ENCODE data around the gene NPIPB6.

NPIPB6 gene

GRCh38 chr16:28324235-28324886, 38.9 kb downstream of the NPIPB6 start:
- no peak overlapping the region for H3K27ac ChIP-seq (ENCODE audit: low read depth, low read length)
- no peak overlapping the region for H3K4me3 ChIP-seq (ENCODE audit: low read depth in 1 of 5, low read length in 5 of 5)
- no peaks in the 10 kb centered on the region for H3K36me3 ChIP-seq (ENCODE audit: control insufficient read depth in 5 of 5, insufficient read depth in 5 of 5, low read length in 5 of 5)
- no peaks in the 10 kb centered on the region for H3K4me1 ChIP-seq (ENCODE audit: control insufficient read depth in 5 of 5, insufficient read depth in 5 of 5, low read length in 5 of 5)
- peaks cover 0 to 2% (median 0%) of the 10 kb centered on the region in 5 donors for H3K27me3 ChIP-seq (ENCODE audit: control insufficient read depth in 5 of 5, insufficient read depth in 4 of 5, low read length in 5 of 5)
- H3K9me3 ChIP-seq (ENCODE audit: control insufficient read depth in 5 of 5, low read length in 5 of 5) = no peaks in the 10 kb centered on the region
- no peak overlapping the region for H3K9ac ChIP-seq (ENCODE audit: low read length in 5 of 5)

GRCh38 chr16:28321700-28322411, 41.5 kb downstream of the NPIPB6 start:
- Histone ChIP-seq H3K4me3 (ENCODE audit: low read depth in 1 of 5, low read length in 5 of 5) (no peak overlapping the region), H3K27me3 (ENCODE audit: control insufficient read depth in 5 of 5, insufficient read depth in 4 of 5, low read length in 5 of 5) (peaks cover 2 to 9% (median 5%) of the 10 kb centered on the region in 5 donors), H3K9ac (ENCODE audit: low read length in 5 of 5) (no peak overlapping the region), H3K36me3 (ENCODE audit: control insufficient read depth in 5 of 5, insufficient read depth in 5 of 5, low read length in 5 of 5) (no peaks in the 10 kb centered on the region), H3K9me3 (ENCODE audit: control insufficient read depth in 5 of 5, low read length in 5 of 5) (no peaks in the 10 kb centered on the region), H3K27ac (ENCODE audit: low read depth, low read length) (no peak overlapping the region), H3K4me1 (ENCODE audit: control insufficient read depth in 5 of 5, insufficient read depth in 5 of 5, low read length in 5 of 5) (peaks cover 0 to 2% (median 0%) of the 10 kb centered on the region in 5 donors)

DNA sequence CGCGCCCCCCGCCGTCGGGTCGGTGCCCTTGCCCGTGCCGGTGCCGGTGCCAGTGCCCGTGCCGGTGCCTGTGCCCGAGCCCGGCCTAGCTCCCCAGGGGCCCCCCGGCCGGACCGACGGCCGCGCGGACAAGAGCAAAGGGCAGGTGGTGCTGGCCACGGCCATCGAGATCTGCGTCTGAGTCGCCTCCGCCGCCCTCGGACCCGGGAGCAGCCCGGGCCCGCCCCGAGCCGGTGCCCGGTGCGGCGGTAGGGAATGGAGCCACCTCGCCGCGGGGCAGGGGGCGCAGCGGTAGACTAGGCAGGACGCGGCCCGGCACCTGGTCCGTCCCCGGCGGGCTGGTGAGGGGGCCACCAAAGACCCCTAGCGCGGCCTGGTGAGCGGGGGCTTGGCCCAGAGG, 42.6 kb downstream of the NPIPB6 start:
- no peak overlapping the region for H3K4me3 ChIP-seq (ENCODE audit: low read depth in 1 of 5, low read length in 5 of 5)
- H3K9ac ChIP-seq (ENCODE audit: low read length in 5 of 5) = no peak overlapping the region
- peaks cover 0 to 3% (median 0%) of the 10 kb centered on the region in 5 donors for H3K4me1 ChIP-seq (ENCODE audit: control insufficient read depth in 5 of 5, insufficient read depth in 5 of 5, low read length in 5 of 5)
- no peak overlapping the region for H3K27ac ChIP-seq (ENCODE audit: low read depth, low read length)
- H3K27me3 ChIP-seq (ENCODE audit: control insufficient read depth in 5 of 5, insufficient read depth in 4 of 5, low read length in 5 of 5) = peaks cover 5 to 9% (median 7%) of the 10 kb centered on the region in 5 donors
- H3K36me3 ChIP-seq (ENCODE audit: control insufficient read depth in 5 of 5, insufficient read depth in 5 of 5, low read length in 5 of 5) = no peaks in the 10 kb centered on the region
- no peaks in the 10 kb centered on the region for H3K9me3 ChIP-seq (ENCODE audit: control insufficient read depth in 5 of 5, low read length in 5 of 5)

- peaks cover 5 to 9% (median 7%) of the 10 kb centered on the region in 5 donors for H3K27me3 ChIP-seq (ENCODE audit: control insufficient read depth in 5 of 5, insufficient read depth in 4 of 5, low read length in 5 of 5)
- H3K36me3 ChIP-seq (ENCODE audit: control insufficient read depth in 5 of 5, insufficient read depth in 5 of 5, low read length in 5 of 5) = no peaks in the 10 kb centered on the region
- H3K4me3 ChIP-seq (ENCODE audit: low read depth in 1 of 5, low read length in 5 of 5) = no peak overlapping the region
- peaks cover 0 to 3% (median 0%) of the 10 kb centered on the region in 5 donors for H3K4me1 ChIP-seq (ENCODE audit: control insufficient read depth in 5 of 5, insufficient read depth in 5 of 5, low read length in 5 of 5)
- no peak overlapping the region for H3K9ac ChIP-seq (ENCODE audit: low read length in 5 of 5)
- no peaks in the 10 kb centered on the region for H3K9me3 ChIP-seq (ENCODE audit: control insufficient read depth in 5 of 5, low read length in 5 of 5)
- no peak overlapping the region for H3K27ac ChIP-seq (ENCODE audit: low read depth, low read length)
Observed at GRCh38 chr16:28320023-28320561, 43.2 kb downstream of the NPIPB6 start.

- Histone ChIP-seq H3K27ac (ENCODE audit: low read depth, low read length) (no peak overlapping the region), H3K36me3 (ENCODE audit: control insufficient read depth in 5 of 5, insufficient read depth in 5 of 5, low read length in 5 of 5) (no peaks in the 10 kb centered on the region), H3K27me3 (ENCODE audit: control insufficient read depth in 5 of 5, insufficient read depth in 4 of 5, low read length in 5 of 5) (peaks cover 5 to 9% (median 7%) of the 10 kb centered on the region in 5 donors), H3K9me3 (ENCODE audit: control insufficient read depth in 5 of 5, low read length in 5 of 5) (no peaks in the 10 kb centered on the region), H3K4me1 (ENCODE audit: control insufficient read depth in 5 of 5, insufficient read depth in 5 of 5, low read length in 5 of 5) (peaks cover 0 to 3% (median 0%) of the 10 kb centered on the region in 5 donors), H3K4me3 (ENCODE audit: low read depth in 1 of 5, low read length in 5 of 5) (no peak overlapping the region), H3K9ac (ENCODE audit: low read length in 5 of 5) (no peak overlapping the region)
Observed at GRCh38 chr16:28319476-28320022, 43.8 kb downstream of the NPIPB6 start.

DNA sequence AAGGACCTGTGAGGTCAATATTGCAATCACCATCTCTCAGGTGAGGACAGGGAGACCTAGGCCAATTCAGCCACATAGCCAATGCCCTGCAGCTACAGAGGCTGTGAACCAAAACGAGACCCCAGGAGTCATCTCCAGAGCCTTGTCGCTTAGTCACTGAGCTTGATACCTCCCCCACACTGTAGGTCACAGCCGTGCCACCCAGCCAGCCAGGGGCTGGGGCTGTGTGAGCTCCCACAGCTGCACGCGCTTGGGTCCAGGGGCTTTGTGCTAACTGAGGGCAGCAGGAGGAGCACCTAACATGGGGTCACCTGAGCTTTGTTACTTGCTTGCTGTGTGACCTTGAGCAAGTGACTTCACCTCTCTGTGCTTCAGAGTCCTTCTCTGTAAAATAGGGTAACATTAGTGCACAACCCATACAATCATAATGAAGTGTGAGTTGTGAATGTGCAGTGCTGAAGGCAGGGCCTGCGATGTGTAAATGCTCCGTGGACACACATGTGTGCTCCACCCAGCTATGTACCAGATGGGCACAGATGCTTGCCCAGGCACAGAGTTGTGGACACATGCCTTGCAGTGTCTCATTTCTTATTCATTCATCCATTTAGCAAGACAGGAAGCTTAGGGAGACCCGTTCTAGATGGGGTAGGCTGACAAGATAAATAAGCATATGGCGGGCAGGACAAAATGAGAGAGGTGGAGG, 45.1 kb downstream of the NPIPB6 start:
- no peaks in the 10 kb centered on the region for H3K9me3 ChIP-seq (ENCODE audit: control insufficient read depth in 5 of 5, low read length in 5 of 5)
- no peaks in the 10 kb centered on the region for H3K36me3 ChIP-seq (ENCODE audit: control insufficient read depth in 5 of 5, insufficient read depth in 5 of 5, low read length in 5 of 5)
- H3K4me3 ChIP-seq (ENCODE audit: low read depth in 1 of 5, low read length in 5 of 5) = no peak overlapping the region
- peaks cover 5 to 10% (median 8%) of the 10 kb centered on the region in 5 donors for H3K27me3 ChIP-seq (ENCODE audit: control insufficient read depth in 5 of 5, insufficient read depth in 4 of 5, low read length in 5 of 5)
- H3K9ac ChIP-seq (ENCODE audit: low read length in 5 of 5) = no peak overlapping the region
- H3K27ac ChIP-seq (ENCODE audit: low read depth, low read length) = no peak overlapping the region
- H3K4me1 ChIP-seq (ENCODE audit: control insufficient read depth in 5 of 5, insufficient read depth in 5 of 5, low read length in 5 of 5) = peaks cover 0 to 3% (median 0%) of the 10 kb centered on the region in 5 donors

DNA sequence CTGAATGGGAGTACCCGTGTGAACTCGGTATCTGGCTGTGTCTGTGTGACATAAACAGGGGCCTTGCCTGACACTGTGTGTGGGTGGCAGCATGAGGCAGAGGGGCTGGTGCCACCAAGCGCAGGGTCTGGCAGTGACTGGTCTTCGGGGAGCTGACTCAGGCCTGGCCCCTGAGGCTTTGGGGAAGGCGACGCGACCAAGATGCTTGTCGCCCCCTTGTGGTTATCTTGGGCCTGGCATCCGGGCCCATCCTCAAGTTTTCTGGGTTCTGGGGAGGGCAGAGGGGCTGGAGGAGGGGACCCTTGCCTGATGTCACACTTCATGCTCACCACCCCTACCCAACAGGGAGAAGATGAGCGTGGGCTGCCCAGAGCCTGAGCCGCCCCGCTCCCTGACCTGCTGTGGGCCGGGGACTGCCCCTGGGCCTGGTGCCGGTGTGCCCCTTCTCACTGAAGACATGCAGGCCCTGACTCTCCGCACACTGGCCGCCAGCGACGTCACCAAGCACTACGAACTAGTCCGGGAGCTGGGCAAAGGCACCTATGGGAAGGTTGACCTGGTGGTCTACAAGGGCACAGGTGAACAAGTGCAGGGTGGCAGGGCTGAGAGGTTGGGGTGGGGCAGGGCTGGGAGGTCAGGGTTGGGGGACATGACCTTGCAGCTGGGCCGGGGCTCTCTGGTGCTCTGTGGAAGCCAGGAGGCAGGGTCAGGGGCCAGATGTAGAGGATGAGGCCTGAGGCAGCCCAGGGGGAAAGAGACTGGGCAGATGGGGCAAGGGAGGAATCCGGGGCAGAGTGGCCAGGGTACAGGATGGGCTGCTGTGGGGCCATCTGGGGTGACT, 46.0 kb downstream of the NPIPB6 start:
- Histone ChIP-seq H3K4me1 (ENCODE audit: control insufficient read depth in 5 of 5, insufficient read depth in 5 of 5, low read length in 5 of 5) (peaks cover 0 to 3% (median 0%) of the 10 kb centered on the region in 5 donors), H3K9me3 (ENCODE audit: control insufficient read depth in 5 of 5, low read length in 5 of 5) (no peaks in the 10 kb centered on the region), H3K9ac (ENCODE audit: low read length in 5 of 5) (no peak overlapping the region), H3K4me3 (ENCODE audit: low read depth in 1 of 5, low read length in 5 of 5) (no peak overlapping the region), H3K36me3 (ENCODE audit: control insufficient read depth in 5 of 5, insufficient read depth in 5 of 5, low read length in 5 of 5) (no peaks in the 10 kb centered on the region), H3K27ac (ENCODE audit: low read depth, low read length) (no peak overlapping the region), H3K27me3 (ENCODE audit: control insufficient read depth in 5 of 5, insufficient read depth in 4 of 5, low read length in 5 of 5) (peaks cover 5 to 10% (median 8%) of the 10 kb centered on the region in 5 donors)

- Histone ChIP-seq H3K4me3 (ENCODE audit: low read depth in 1 of 5, low read length in 5 of 5) (no peak overlapping the region), H3K4me1 (ENCODE audit: control insufficient read depth in 5 of 5, insufficient read depth in 5 of 5, low read length in 5 of 5) (peaks cover 0 to 3% (median 0%) of the 10 kb centered on the region in 5 donors), H3K9ac (ENCODE audit: low read length in 5 of 5) (no peak overlapping the region), H3K27me3 (ENCODE audit: control insufficient read depth in 5 of 5, insufficient read depth in 4 of 5, low read length in 5 of 5) (peaks cover 5 to 12% (median 8%) of the 10 kb centered on the region in 5 donors), H3K36me3 (ENCODE audit: control insufficient read depth in 5 of 5, insufficient read depth in 5 of 5, low read length in 5 of 5) (no peaks in the 10 kb centered on the region), H3K27ac (ENCODE audit: low read depth, low read length) (no peak overlapping the region), H3K9me3 (ENCODE audit: control insufficient read depth in 5 of 5, low read length in 5 of 5) (no peaks in the 10 kb centered on the region)
Observed at GRCh38 chr16:28316054-28316453, 47.3 kb downstream of the NPIPB6 start.

- peaks cover 0 to 3% (median 0%) of the 10 kb centered on the region in 5 donors for H3K4me1 ChIP-seq (ENCODE audit: control insufficient read depth in 5 of 5, insufficient read depth in 5 of 5, low read length in 5 of 5)
- H3K4me3 ChIP-seq (ENCODE audit: low read depth in 1 of 5, low read length in 5 of 5) = no peak overlapping the region
- no peak overlapping the region for H3K9ac ChIP-seq (ENCODE audit: low read length in 5 of 5)
- peaks cover 0 to 5% (median 0%) of the 10 kb centered on the region in 5 donors for H3K9me3 ChIP-seq (ENCODE audit: control insufficient read depth in 5 of 5, low read length in 5 of 5)
- H3K36me3 ChIP-seq (ENCODE audit: control insufficient read depth in 5 of 5, insufficient read depth in 5 of 5, low read length in 5 of 5) = no peaks in the 10 kb centered on the region
- peaks cover 5 to 14% (median 8%) of the 10 kb centered on the region in 5 donors for H3K27me3 ChIP-seq (ENCODE audit: control insufficient read depth in 5 of 5, insufficient read depth in 4 of 5, low read length in 5 of 5)
- H3K27ac ChIP-seq (ENCODE audit: low read depth, low read length) = no peak overlapping the region
Observed at GRCh38 chr16:28313587-28313986, 49.7 kb downstream of the NPIPB6 start.
